Osteoblast (primary cell): ENCODE results near the gene CARNS1. TPM values are rescaled to one million over a fixed set of nuclear protein-coding genes. Genes with fewer than 3 reads are reported as not detected.

Experiments
- DNase-seq: peaks from one replicate; pipeline ENCODE4 v3.0.0; 2011; ENCODE audit warnings: low spot score, mixed read lengths; ENCODE audit not compliant: insufficient read length; ENCODE audit errors: missing footprints
- H2AFZ ChIP-seq: 2 replicates; pipeline ENCODE4 v1.6.0; 2011; ENCODE audit warnings: mild to moderate bottlenecking, low read length
- H3K27ac ChIP-seq: 2 replicates; pipeline ENCODE4 v1.5.1; 2011; ENCODE audit warnings: mild to moderate bottlenecking, low read depth, low read length, moderate library complexity
- H3K27me3 ChIP-seq: 2 replicates; pipeline ENCODE4 v1.6.0; 2012; ENCODE audit warnings: mild to moderate bottlenecking, control low read depth, inconsistent platforms, low read length, moderate library complexity; ENCODE audit not compliant: insufficient read depth
- H3K36me3 ChIP-seq: 2 replicates; pipeline ENCODE4 v1.5.1; 2011; ENCODE audit warnings: mild to moderate bottlenecking, low read length, control low read depth, moderate library complexity; ENCODE audit not compliant: insufficient read depth
- H3K4me1 ChIP-seq: 2 replicates; pipeline ENCODE4 v1.5.1; 2011; ENCODE audit warnings: mild to moderate bottlenecking, low read length, control low read depth, moderate library complexity; ENCODE audit not compliant: insufficient read depth
- H3K4me2 ChIP-seq: 2 replicates; pipeline ENCODE4 v1.6.0; 2011; ENCODE audit warnings: mild to moderate bottlenecking, low read length; ENCODE audit not compliant: insufficient read depth
- H3K4me3 ChIP-seq: fragments of 200-600 bp; sonication (generic); 3 replicates; pipeline ENCODE4 v1.5.1; 2012; ENCODE audit warnings: mild to moderate bottlenecking, low read length, inconsistent platforms; ENCODE audit not compliant: insufficient read depth
- H3K79me2 ChIP-seq: 2 replicates; pipeline ENCODE4 v1.6.0; 2012; ENCODE audit warnings: mild to moderate bottlenecking, low read length, control low read depth, inconsistent platforms; ENCODE audit not compliant: insufficient read depth
- H3K9me3 ChIP-seq: 2 replicates; pipeline ENCODE4 v1.5.1; 2011; ENCODE audit warnings: low read depth, low read length, control low read depth
- H4K20me1 ChIP-seq: 2 replicates; pipeline ENCODE4 v1.6.0; 2012; ENCODE audit warnings: mild to moderate bottlenecking, low read length, control low read depth; ENCODE audit not compliant: insufficient read depth
- total RNA-seq: library from RNA; depleted of rRNA; stranded (reverse); fragments of >200 nt; gene quantifications from 2 replicates; pipeline ENCODE4 v1.2.3, GENCODE V29; 2012
- TF ChIP-seq, protein P1 (sequence below): IDR thresholded peaks from 2 replicates; pipeline ENCODE4 v1.5.1; 2011; ENCODE audit warnings: mild to moderate bottlenecking, low read depth, low read length, moderate library complexity; ENCODE audit errors: extremely low read depth

Gene CARNS1
- total RNA-seq, 1 donor: under 0.01 TPM

DNA sequence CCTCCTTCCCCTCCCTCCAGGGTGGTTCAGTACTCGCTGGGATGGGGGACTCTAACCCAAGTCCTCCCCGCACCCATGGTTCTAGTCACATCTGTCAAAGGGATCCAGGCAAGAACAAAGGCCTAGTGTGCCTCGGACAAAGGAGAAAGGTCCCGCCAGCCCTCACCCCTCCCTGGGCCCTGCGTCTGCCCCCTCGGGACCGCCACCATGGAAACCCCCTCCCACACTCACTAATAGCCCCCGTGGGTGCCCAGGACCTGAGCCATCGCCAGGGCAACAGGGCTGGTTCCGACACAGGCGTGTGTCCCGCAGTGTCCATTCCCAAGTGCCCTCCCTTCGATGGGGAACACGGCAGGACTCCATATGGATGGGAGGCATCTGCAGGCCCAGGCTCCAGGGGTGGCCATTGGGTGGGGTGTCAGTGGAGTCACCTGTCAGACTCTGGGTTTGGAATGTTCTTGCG lies 5.1 kb upstream of the CARNS1 start:
- Histone ChIP-seq H4K20me1 (no peaks in the 10 kb centered on the region), H3K9me3 (no peaks in the 10 kb centered on the region), H3K79me2 (no peaks in the 10 kb centered on the region), H3K4me3 (no peak overlapping the region), H3K4me2 (no peak overlapping the region), H3K27ac (no peak overlapping the region), H3K36me3 (no peaks in the 10 kb centered on the region), H3K27me3 (peaks cover 63% of the 10 kb centered on the region), H2AFZ (no peak overlapping the region), H3K4me1 (no peaks in the 10 kb centered on the region)
- TF ChIP-seq, protein P1, sequence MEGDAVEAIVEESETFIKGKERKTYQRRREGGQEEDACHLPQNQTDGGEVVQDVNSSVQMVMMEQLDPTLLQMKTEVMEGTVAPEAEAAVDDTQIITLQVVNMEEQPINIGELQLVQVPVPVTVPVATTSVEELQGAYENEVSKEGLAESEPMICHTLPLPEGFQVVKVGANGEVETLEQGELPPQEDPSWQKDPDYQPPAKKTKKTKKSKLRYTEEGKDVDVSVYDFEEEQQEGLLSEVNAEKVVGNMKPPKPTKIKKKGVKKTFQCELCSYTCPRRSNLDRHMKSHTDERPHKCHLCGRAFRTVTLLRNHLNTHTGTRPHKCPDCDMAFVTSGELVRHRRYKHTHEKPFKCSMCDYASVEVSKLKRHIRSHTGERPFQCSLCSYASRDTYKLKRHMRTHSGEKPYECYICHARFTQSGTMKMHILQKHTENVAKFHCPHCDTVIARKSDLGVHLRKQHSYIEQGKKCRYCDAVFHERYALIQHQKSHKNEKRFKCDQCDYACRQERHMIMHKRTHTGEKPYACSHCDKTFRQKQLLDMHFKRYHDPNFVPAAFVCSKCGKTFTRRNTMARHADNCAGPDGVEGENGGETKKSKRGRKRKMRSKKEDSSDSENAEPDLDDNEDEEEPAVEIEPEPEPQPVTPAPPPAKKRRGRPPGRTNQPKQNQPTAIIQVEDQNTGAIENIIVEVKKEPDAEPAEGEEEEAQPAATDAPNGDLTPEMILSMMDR: no peak
- no peak for DNase-seq

DNA sequence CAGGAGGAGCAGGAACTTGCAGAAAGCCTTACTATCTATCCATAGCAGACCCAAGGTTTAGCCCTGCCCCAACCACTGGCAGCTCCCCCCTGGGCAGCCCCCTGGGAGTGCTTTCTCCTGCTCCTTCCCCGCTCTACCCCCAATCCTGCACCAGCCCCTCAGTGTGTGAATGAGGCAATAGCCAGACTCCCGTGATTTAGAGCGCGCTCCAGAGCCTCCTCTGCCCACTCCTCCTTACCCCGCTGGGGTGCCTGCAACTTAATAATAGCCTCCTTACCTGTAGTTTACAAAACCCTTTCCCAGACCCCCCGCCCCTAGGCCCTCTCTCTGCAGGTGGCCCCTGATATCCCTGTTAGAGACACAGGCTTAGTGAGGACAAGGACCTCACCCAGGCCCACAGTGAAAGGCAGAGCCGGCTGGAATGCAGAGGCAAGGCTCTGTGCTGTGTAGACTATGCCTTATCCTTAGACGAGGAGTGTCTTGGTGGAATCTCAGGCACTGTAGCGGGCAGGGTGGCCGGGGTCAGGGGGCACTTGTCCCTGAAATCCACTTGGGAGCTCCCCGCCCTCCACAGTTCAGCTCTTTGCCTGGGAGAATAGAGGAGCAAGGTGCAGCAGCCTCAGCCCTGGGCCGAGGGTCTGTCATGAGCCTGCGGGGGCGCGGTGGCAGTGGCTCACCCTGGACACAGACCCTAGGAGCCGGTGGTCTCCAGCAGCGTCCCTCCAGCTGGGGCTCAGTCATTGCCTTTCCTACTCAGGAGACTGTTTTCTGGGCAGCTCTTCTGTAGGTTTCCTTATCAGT lies 4.3 kb upstream of the CARNS1 start:
- H3K79me2 ChIP-seq: no peaks in the 10 kb centered on the region
- H3K4me3 ChIP-seq: no peak overlapping the region
- no peaks in the 10 kb centered on the region for H3K4me1 ChIP-seq
- H3K27me3 ChIP-seq: peaks cover 63% of the 10 kb centered on the region
- H4K20me1 ChIP-seq: no peaks in the 10 kb centered on the region
- H3K36me3 ChIP-seq: no peaks in the 10 kb centered on the region
- no peaks in the 10 kb centered on the region for H3K9me3 ChIP-seq
- no peak overlapping the region for H3K27ac ChIP-seq
- no peak for DNase-seq
- TF ChIP-seq, protein P1: no peak
- H3K4me2 ChIP-seq: no peak overlapping the region
- H2AFZ ChIP-seq: no peak overlapping the region

DNA sequence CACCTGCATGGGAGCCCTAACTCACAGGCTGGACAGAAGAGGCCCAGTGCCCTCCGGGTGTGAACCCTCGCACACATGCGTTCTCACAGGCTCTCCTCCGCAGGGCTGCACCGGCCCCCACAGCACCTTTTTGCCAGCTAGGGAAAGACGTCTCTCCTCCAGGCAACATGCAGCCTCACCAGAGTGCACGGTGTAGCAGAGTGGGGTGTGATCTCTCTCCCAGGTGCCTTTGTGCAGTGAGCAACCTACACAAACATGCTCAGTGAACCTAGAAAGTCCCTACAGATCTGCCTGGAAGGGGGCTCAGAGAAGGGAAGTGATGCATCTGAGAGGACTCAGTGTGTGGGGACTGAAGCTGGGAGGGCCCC lies 3.7 kb upstream of the CARNS1 start:
- Histone ChIP-seq H3K4me3 (no peak overlapping the region), H3K36me3 (no peaks in the 10 kb centered on the region), H3K9me3 (no peaks in the 10 kb centered on the region), H3K79me2 (no peaks in the 10 kb centered on the region), H3K4me2 (no peak overlapping the region), H3K27ac (no peak overlapping the region), H4K20me1 (peaks cover 1% of the 10 kb centered on the region), H2AFZ (no peak overlapping the region), H3K27me3 (peaks cover 63% of the 10 kb centered on the region), H3K4me1 (peaks cover 1% of the 10 kb centered on the region)
- no peak for DNase-seq
- TF ChIP-seq, protein P1: no peak

DNA sequence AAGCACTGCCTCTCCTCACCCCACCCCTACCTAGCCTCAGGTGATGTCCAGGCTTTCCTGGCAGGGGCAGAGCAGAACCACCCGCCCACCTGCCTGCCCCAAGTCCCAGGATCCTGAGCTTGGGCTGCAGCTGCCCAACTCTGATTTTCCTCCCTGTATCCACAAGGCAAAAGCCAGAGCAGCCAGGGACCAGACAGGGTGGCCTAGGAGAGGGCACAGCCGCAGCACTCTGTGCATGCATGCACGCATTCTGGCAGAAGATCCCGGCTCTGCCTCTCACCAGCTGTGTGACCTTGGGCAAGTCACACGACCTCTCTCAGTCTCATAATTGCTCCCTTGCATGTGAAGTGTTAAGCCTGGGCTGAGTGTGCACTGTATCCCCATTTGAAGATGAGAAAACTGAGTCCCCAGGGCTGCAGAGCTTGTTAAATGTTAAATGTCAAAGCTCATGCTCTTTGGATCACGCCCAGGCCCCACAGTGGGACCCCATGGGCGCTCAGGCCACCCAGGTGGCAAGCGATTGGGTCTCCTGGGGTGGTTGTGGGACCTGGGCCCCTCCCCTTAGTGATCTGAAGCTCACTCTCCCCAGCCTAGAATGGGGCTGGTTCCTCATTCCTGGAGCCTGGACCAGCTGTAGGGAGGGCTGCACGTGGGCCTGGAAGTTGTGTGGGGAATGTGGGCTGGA lies 2.8 kb upstream of the CARNS1 start:
- Histone ChIP-seq H3K27me3 (peaks cover 63% of the 10 kb centered on the region), H2AFZ (no peak overlapping the region)

More for the DNA sequence above, 2.8 kb upstream of the CARNS1 start:
- no peak for DNase-seq
- Histone ChIP-seq H3K27ac (no peak overlapping the region), H3K4me3 (no peak overlapping the region), H3K36me3 (no peaks in the 10 kb centered on the region), H3K9me3 (no peaks in the 10 kb centered on the region), H3K4me1 (peaks cover 3% of the 10 kb centered on the region), H3K4me2 (no peak overlapping the region), H4K20me1 (peaks cover 5% of the 10 kb centered on the region), H3K79me2 (no peaks in the 10 kb centered on the region)
- TF ChIP-seq, protein P1: no peak
